ENCODE results near the gene PAH.
A peak's percentile ranks its signal among the peaks of the same experiment; 100 is the strongest.

The PAH gene

DNA sequence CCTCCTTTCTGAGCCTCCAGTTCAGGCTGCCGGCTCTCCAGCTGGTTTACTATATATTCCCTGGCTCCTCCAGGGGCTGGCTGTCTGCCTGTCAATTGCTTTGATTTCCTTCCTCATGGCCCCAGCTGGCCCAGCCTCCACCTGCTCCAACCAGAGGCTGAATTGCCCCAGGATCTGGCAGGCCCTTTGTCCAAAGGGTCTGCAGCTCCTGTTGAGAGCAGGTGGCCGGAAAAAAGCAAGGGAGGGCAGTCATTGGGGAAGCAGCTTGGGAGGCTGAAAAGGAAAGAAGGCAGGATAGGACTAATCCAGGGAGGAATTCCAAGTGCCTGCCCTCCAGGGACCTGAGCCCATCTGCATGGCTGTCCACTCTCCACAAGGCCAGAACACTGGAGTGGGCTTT lies 25.3 kb downstream of the PAH start:
- TF ChIP-seq, protein P1, sequence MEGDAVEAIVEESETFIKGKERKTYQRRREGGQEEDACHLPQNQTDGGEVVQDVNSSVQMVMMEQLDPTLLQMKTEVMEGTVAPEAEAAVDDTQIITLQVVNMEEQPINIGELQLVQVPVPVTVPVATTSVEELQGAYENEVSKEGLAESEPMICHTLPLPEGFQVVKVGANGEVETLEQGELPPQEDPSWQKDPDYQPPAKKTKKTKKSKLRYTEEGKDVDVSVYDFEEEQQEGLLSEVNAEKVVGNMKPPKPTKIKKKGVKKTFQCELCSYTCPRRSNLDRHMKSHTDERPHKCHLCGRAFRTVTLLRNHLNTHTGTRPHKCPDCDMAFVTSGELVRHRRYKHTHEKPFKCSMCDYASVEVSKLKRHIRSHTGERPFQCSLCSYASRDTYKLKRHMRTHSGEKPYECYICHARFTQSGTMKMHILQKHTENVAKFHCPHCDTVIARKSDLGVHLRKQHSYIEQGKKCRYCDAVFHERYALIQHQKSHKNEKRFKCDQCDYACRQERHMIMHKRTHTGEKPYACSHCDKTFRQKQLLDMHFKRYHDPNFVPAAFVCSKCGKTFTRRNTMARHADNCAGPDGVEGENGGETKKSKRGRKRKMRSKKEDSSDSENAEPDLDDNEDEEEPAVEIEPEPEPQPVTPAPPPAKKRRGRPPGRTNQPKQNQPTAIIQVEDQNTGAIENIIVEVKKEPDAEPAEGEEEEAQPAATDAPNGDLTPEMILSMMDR (IDR thresholded peaks at IDR 0.05; ENCODE audit: extremely low read depth, insufficient read depth, missing control alignments) = no peak
- DNase-seq (ENCODE audit: low spot score) = no peak
- in situ Hi-C loops (cut with MboI; ENCODE audit: low pct_unique_long_range_greater_than_20kb, low sequenced_read_pairs, unreplicated experiment) = no loop called here

DNA sequence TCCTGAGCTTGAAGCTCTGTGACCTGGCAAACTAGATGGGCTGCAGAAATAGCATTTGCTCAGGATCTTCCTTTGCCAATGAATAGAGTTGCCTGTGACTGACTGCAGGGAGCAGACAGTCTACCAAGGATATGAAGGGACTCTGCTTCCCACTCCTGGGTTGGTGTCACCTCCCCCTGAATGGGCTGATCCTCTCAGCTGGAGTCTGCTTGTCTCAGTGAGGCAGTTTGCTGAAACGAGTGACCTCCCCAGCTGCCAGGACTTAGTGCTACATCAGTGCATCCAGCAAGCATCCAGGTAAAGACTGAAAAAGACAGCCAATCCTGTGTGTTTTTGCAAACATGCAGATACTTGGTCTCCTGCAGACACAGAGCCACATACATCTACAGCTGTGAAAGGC lies 28.5 kb downstream of the PAH start:
- no peak for DNase-seq (ENCODE audit: low spot score)
- TF ChIP-seq, protein P1 (IDR thresholded peaks at IDR 0.05; ENCODE audit: extremely low read depth, insufficient read depth, missing control alignments) = no peak
- in situ Hi-C loops (cut with MboI; ENCODE audit: low pct_unique_long_range_greater_than_20kb, low sequenced_read_pairs, unreplicated experiment) = no loop called here

DNA sequence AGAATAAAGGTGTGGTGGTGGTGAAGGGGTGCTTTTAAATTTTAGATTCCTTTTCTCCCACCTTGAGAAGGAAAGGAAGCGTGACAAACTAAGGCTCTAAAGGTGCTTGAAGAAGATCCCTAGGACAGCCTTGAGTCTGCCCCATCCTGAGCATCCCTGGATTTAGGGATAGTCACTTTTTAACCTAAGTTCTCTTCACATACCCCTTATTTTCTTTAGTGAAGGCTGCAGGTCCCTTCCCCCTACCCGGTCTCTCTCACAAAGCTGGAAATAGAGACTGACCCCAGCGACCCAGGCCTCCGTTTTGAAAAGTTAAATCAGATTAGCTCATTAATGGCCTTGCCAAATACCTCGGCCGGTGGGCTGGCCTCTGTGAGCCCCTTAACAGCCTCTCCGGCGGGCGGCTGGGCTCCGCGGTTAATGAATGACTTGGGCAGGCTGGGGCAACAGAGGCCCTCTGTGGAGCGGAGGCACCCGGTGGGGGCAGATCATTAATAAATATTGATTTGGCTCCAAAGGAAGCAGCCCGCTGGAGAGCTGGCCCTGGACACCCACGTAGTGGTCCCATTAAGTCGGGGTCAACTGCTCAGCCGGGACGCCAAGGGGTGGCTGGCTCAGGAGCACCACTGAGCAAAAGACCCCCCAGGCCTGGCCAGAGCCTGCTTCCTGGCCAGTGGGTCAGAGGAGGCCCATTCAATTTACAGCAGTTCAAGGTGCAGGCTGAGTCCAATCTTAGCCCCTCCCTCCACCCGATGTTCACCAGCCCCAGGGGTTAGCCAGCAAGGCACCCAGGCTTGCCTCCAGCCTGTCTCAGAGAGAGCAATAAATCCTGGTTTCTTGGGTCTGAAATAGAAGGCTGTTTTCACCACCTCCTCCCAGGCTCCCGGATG lies 31.8 kb downstream of the PAH start:
- in situ Hi-C loops (cut with MboI; ENCODE audit: low pct_unique_long_range_greater_than_20kb, low sequenced_read_pairs, unreplicated experiment) = no loop called here
- TF ChIP-seq, protein P1 (IDR thresholded peaks at IDR 0.05; ENCODE audit: extremely low read depth, insufficient read depth, missing control alignments) = no peak
- no peak for DNase-seq (ENCODE audit: low spot score)

DNA sequence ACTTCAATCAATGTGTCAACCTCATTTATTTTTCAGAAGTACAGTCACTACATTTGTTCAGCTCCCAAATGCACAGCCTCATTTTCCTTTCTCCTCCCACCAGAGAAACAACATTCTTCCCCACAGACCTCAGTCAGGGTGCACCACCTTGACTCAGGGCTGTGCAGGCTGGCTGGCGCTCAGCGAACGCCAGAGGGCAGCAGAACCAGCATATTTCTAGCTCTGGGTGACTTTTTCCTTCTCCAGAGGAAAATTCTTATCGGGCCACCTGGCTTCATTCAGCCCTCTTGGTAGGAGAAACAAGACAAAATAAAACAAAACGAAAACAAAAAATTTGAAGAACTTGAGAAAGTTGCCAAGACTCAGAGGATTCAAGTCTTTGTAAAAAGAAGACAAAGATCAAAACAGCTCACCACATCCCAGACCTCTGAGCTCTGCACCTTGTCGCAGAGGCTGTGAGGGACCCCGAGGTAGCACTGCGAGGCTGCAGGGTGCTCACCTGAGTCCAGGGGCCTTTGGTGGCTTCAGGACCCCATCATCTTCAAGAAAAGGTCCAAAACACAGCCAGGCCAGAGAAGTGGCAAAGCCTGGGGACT lies 33.7 kb downstream of the PAH start:
- in situ Hi-C loops (cut with MboI; ENCODE audit: low pct_unique_long_range_greater_than_20kb, low sequenced_read_pairs, unreplicated experiment) = no loop called here
- DNase-seq (ENCODE audit: low spot score) = peak; percentile 60

DNA sequence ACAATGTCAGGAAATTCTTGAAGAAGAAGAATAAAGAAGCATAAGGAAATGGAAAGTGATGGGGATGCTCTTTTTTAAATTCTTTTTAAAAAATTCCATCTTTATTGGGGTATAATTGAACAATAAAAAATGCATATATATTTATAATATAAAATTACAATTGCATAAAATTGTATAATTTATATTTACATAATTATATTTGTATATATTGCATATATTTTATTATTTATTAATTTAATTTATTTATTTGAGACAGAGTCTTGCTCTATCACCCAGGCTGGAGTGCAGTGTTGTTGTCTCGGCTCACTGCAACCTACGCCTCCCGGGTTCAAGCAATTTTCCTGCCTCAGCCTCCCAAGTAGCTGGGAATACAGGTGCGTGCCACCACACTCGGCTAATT lies 36.3 kb downstream of the PAH start:
- TF ChIP-seq, protein P1 (IDR thresholded peaks at IDR 0.05; ENCODE audit: extremely low read depth, insufficient read depth, missing control alignments) = no peak

More for the DNA sequence above, 33.7 kb downstream of the PAH start:
- TF ChIP-seq, protein P1 (IDR thresholded peaks at IDR 0.05; ENCODE audit: extremely low read depth, insufficient read depth, missing control alignments) = peak; percentile 90

DNA sequence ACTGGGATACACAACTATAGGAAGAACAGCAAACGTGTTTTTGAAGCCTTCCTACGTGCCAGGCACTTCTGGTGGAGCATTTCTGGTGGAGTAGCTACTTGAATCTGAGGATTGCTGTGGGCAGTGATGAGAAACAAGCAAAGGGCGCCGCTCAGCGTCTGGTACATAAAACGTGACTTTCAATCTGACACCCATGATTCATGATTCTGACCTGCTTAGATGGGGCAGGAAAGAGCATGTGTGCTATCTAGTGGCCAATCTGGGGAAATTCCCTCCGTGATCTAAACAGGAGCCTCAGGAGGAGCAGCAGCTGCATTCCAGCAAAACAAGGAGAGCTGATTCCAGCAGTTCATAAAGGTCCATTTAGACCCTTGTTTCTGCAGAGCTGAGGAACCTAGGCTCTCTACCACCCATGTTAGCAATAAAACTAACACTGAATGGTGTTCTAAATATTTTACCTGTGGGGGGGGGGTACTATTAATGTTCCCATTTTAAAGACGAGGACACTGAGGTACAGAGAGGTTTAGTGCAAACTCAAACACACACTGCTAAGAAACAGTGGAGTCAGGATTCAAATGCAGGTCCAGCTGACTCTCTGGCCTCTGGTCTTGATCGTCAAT lies 37.8 kb downstream of the PAH start:
- peak; percentile 65 for DNase-seq (ENCODE audit: low spot score)
- in situ Hi-C loops (cut with MboI; ENCODE audit: low pct_unique_long_range_greater_than_20kb, low sequenced_read_pairs, unreplicated experiment) = no loop called here
- TF ChIP-seq, protein P1 (IDR thresholded peaks at IDR 0.05; ENCODE audit: extremely low read depth, insufficient read depth, missing control alignments) = peak; percentile 57

More for the DNA sequence above, 36.3 kb downstream of the PAH start:
- in situ Hi-C loops (cut with MboI; ENCODE audit: low pct_unique_long_range_greater_than_20kb, low sequenced_read_pairs, unreplicated experiment) = no loop called here
- no peak for DNase-seq (ENCODE audit: low spot score)
